Ovary (tissue), 9 donors: Measurements from ENCODE around the gene ARL8A. TPM values are rescaled to one million over a fixed set of nuclear protein-coding genes. Genes with fewer than 3 reads are reported as not detected.

Source experiments
- DNase-seq, 5 donors: peaks; one replicate each; pipeline ENCODE4 v3.0.0-alpha.2; 2019 to 2020
- H3K27ac ChIP-seq, 2 donors: fragments of 200-600 bp; one replicate each; pipeline versions ENCODE4 v1.5.1 to v1.8.0; 2019 to 2022
- H3K27me3 ChIP-seq: fragments of 200-600 bp; one replicate; pipeline ENCODE4 v1.8.0; 2022
- H3K36me3 ChIP-seq: fragments of 200-600 bp; sonication (generic); one replicate; pipeline ENCODE4 v1.5.1; 2019
- H3K4me1 ChIP-seq: one replicate; pipeline ENCODE4 v1.8.1; 2013; ENCODE audit warnings: mild to moderate bottlenecking, moderate library complexity; ENCODE audit not compliant: insufficient read depth
- H3K4me3 ChIP-seq: fragments of 200-600 bp; sonication (generic); one replicate; pipeline ENCODE4 v1.5.1; 2017
- H3K9me3 ChIP-seq, 2 donors: fragments of 200-600 bp in 1 of 2; sonication (generic) in 1 of 2; one replicate each; pipeline versions ENCODE4 v1.5.1 to v1.8.1; 2013 to 2019; ENCODE audit warnings: mild to moderate bottlenecking in 1 of 2, moderate library complexity in 1 of 2
- EP300 ChIP-seq: sonication (generic); formaldehyde crosslinking; IDR thresholded peaks from one replicate; pipeline ENCODE4 v1.6.1; 2017; ENCODE audit warnings: antibody characterized with exemption
- POLR2A ChIP-seq: fragments of 450-650 bp; IDR thresholded peaks from one replicate; pipeline ENCODE4 v1.6.1; 2017; ENCODE audit warnings: antibody characterized with exemption, mild to moderate bottlenecking, moderate library complexity
- WGBS, 3 donors: extraction: QIAGEN DNeasy Blood & Tissue Kit in 1 of 3; methylation state at CpG; one replicate each; pipeline versions ENCODE4 v1.1.5 to v1.1.7; 2013 to 2017; 5-methylcytosine and 5-hydroxymethylcytosine counted together
- intact Hi-C, 4 donors: fragments of 100-400 bp; cut with DNase I; formaldehyde crosslinking; loops; one replicate each; pipeline versions ENCODE4 v1.11.0 to v1.15.1; 2022 to 2023
- polyA plus RNA-seq, 2 donors: library from polyadenylated mRNA; stranded (reverse); fragments of 200-250 nt in 1 of 2; fragments of 350-450 nt in 1 of 2; fragmentation: Illumina TruSeq in 1 of 2; extraction: RNeasy Lipid Tissue Mini Kit (QIAGEN cat#74804) in 1 of 2; gene quantifications; one replicate each; pipeline ENCODE4 v1.2.3, GENCODE V29; 2013 to 2014
- total RNA-seq, 7 donors: library from RNA; depleted of rRNA in 2 of 7; stranded (reverse); fragments of >200 nt in 2 of 7; fragmentation: NEBNext Ultra II Directional in 3 of 7; extraction: Animal tissue kit (Norgen Biotek cat#: 25700) in 3 of 7; gene quantifications; one replicate each; pipeline versions ENCODE4 v1.1.0 to v1.2.4, GENCODE V29; 2016 to 2023
- TF ChIP-seq, protein P1 (sequence below), 3 donors: fragments of 450-650 bp in 2 of 3; fragments of 200-600 bp in 1 of 3; IDR thresholded peaks; one replicate each; pipeline versions ENCODE4 v1.5.1 to v1.8.0; 2016 to 2022; ENCODE audit warnings: antibody characterized with exemption in 3 of 3, mild to moderate bottlenecking in 1 of 3
- donor health status: DM: no; HTN: no; CAD: no; lungs with moderate emphysema.
- donor health status: DM: no; HTN: no; CAD: no.
- donor health status: Bipolar disorder and iron deficiency.
- donor health status: DM: yes; HTN: yes; CAD: no.
- donor health status: DM: no; HTN: no; CAD: no.
- donor health status: DM: yes; HTN: yes; CAD: no.

ARL8A gene
- total and polyA plus RNA-seq, 9 donors = 20.0 to 95.9 (median 65.8) TPM

DNA sequence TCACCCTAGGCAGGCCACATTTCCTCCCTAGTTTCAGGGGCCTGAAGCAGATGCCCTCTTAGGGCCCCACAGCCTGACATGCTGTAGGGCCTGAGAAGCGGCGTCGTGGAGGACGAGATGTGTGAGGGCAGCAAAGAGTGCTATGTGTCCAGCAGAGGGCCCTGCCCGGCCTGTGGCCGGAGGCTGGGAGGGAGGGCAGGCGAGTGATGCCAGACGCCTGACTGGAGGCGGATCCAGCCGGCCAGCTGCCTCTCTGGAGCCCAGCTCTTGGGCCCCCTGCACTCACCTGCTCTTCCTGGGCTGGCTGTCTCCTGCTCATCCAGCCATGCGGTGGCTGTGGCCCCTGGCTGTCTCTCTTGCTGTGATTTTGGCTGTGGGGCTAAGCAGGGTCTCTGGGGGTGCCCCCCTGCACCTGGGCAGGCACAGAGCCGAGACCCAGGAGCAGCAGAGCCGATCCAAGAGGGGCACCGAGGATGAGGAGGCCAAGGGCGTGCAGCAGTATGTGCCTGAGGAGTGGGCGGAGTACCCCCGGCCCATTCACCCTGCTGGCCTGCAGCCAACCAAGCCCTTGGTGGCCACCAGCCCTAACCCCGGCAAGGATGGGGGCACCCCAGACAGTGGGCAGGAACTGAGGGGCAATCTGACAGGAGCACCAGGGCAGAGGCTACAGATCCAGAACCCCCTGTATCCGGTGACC lies 21.8 kb downstream of the ARL8A start, which contains the start of gene GPR37L1:
Gene GPR37L1 (plus strand): TSS at position 279 of the 697 bp plus-strand sequence. CDS start 47 bp downstream, at position 326.
- Histone ChIP-seq H3K27ac (no peak within 1 kb of the TSS), H3K4me3 (no peak within 1 kb of the TSS), H3K27me3 (no peaks in the 10 kb centered on the region), H3K9me3 (no peaks in the 10 kb centered on the region), H3K36me3 (no peaks in the 10 kb centered on the region), H3K4me1 (no peaks in the 10 kb centered on the region)
- TF ChIP-seq, protein P1, sequence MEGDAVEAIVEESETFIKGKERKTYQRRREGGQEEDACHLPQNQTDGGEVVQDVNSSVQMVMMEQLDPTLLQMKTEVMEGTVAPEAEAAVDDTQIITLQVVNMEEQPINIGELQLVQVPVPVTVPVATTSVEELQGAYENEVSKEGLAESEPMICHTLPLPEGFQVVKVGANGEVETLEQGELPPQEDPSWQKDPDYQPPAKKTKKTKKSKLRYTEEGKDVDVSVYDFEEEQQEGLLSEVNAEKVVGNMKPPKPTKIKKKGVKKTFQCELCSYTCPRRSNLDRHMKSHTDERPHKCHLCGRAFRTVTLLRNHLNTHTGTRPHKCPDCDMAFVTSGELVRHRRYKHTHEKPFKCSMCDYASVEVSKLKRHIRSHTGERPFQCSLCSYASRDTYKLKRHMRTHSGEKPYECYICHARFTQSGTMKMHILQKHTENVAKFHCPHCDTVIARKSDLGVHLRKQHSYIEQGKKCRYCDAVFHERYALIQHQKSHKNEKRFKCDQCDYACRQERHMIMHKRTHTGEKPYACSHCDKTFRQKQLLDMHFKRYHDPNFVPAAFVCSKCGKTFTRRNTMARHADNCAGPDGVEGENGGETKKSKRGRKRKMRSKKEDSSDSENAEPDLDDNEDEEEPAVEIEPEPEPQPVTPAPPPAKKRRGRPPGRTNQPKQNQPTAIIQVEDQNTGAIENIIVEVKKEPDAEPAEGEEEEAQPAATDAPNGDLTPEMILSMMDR (IDR thresholded peaks at IDR 0.05) = peak in 2 of 3 donors; percentile 12 to 39
- no peak for TF ChIP-seq POLR2A
- TF ChIP-seq EP300 = no peak
- peak in 4 of 5 donors; percentile 56 to 79 (median 58) for DNase-seq
- 34 to 58% (median 43%) methylated on average over 13 to 19 of the region's 19 CpGs for WGBS, 3 donors
- intact Hi-C loops = loop anchor here in 2 of 4 donors (5.0 to 10.0 kb wide), 3 partner anchors 110 to 228 kb away; partner anchors contain the start of gene ELF3 (in 1 of the 2)

DNA sequence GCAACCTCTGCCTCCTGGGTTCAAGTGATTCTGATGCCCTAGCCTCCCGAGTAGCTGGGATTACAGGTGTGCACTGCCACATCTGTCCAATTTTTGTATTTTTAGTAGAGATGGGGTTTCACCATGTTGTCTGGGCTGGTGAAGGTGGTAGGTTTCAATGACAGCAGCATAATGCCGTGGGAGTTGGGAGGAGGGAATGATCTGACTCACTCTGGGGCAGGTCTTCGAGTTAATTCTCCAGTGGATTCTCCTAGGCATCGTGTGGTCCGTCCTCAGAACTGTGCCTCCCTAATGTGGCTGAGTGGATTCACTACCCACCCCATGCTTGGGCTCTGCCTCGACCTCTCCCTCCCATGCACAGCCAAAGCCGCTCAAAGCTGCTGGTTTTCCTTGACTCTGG lies 23.5 kb downstream of the ARL8A start:
- WGBS, 3 donors = 50 to 55% (median 53%) methylated on average over 7 of the region's 7 CpGs
- TF ChIP-seq, protein P1 (IDR thresholded peaks at IDR 0.05) = no peak
- TF ChIP-seq POLR2A = no peak
- TF ChIP-seq EP300 = no peak
- H3K4me3 ChIP-seq = no peak overlapping the region
- DNase-seq = no peak
- H3K9me3 ChIP-seq = no peaks in the 10 kb centered on the region
- intact Hi-C loops = loop anchor here in 2 of 4 donors (5.0 to 10.0 kb wide), 3 partner anchors 109 to 226 kb away; partner anchors contain the start of gene ELF3 (in 1 of the 2)
- H3K4me1 ChIP-seq = no peaks in the 10 kb centered on the region
- no peaks in the 10 kb centered on the region for H3K36me3 ChIP-seq
- H3K27ac ChIP-seq = no peak overlapping the region
- H3K27me3 ChIP-seq = no peaks in the 10 kb centered on the region

DNA sequence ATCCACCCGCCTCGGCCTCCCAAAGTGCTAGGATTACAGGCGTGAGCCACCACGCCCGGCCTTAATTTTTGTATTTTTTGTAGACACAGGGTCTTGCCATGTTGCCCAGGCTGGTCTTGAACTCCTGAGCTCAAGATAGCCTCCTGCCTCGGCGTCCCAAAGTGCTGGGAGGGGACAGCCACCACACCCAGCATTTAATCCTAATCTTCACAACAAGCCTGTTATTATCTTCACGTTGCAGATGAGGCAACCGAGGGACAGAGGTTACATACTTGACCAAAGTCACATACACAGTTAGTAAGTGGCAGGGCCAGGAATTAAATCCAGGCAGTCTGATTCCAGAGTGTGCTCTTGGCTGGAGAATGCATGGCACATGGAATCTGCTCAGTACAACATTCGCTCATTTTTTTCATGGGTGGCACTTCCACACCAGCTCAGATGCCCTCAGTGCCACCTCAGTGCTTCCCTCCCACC lies 26.6 kb downstream of the ARL8A start:
- intact Hi-C loops = loop anchor here in 1 of 4 donors (5.0 kb wide), 1 partner anchor 106 kb away; the partner anchor contains the start of gene ELF3
- Histone ChIP-seq H3K27ac (no peak overlapping the region), H3K36me3 (no peaks in the 10 kb centered on the region), H3K4me1 (peaks cover 2% of the 10 kb centered on the region), H3K9me3 (no peaks in the 10 kb centered on the region), H3K27me3 (no peaks in the 10 kb centered on the region), H3K4me3 (no peak overlapping the region)
- DNase-seq = no peak
- TF ChIP-seq POLR2A (no peak), EP300 (no peak)
- TF ChIP-seq, protein P1 (IDR thresholded peaks at IDR 0.05) = no peak
- 77 to 82% (median 79%) methylated on average over 10 of the region's 10 CpGs for WGBS, 3 donors

DNA sequence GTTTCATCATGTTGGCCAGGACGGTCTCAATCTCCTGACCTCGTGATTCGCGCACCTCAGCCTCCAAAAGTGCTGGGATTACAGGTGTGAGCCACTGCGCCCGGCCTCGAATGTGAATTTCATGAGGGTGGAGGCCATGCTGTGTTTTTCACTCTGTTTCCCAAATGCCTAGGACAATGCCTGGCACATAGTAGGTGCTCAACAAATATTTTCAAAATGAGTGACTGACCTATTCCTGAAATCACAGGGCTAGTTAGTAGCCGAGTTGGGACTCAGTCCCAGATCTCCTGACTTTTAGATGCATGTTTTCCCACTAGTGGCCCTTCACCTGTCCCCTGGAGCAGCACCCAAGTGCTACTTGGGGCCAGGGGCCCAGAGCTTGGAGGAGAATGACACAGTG lies 28.2 kb downstream of the ARL8A start:
- H3K4me1 ChIP-seq = peaks cover 2% of the 10 kb centered on the region
- whole genome bisulfite sequencing, 3 donors = 96 to 98% (median 96%) methylated on average over 8 of the region's 8 CpGs
- no peaks in the 10 kb centered on the region for H3K27me3 ChIP-seq
- no peak for DNase-seq
- H3K27ac ChIP-seq = no peak overlapping the region
- no peaks in the 10 kb centered on the region for H3K9me3 ChIP-seq
- intact Hi-C loops = loop anchor here in 1 of 4 donors (5.0 kb wide), 1 partner anchor 104 kb away; the partner anchor contains the start of gene ELF3
- TF ChIP-seq, protein P1 (IDR thresholded peaks at IDR 0.05) = no peak
- TF ChIP-seq EP300 (no peak), POLR2A (no peak)
- no peak overlapping the region for H3K4me3 ChIP-seq
- H3K36me3 ChIP-seq = no peaks in the 10 kb centered on the region
